HUES64 (cell line): ENCODE results near the gene CDKAL1.
"Not testable (repeated sequence)": the region's sequence is repeated elsewhere in the genome, so short reads cannot be mapped to it uniquely, and the experiment has no call there.

ENCODE experiments used
- H3K27ac ChIP-seq: 2 replicates; pipeline ENCODE4 v1.7.0; 2013; ENCODE audit warnings: low read depth, low read length, inconsistent platforms
- H3K27me3 ChIP-seq: 2 replicates; pipeline ENCODE4 v1.6.1; 2013; ENCODE audit warnings: mild to moderate bottlenecking, low read length; ENCODE audit not compliant: insufficient read depth
- H3K36me3 ChIP-seq: 2 replicates; pipeline ENCODE4 v1.6.1; 2013; ENCODE audit warnings: mild to moderate bottlenecking, low read length; ENCODE audit not compliant: insufficient read depth
- H3K4me1 ChIP-seq: 2 replicates; pipeline ENCODE4 v1.6.1; 2013; ENCODE audit warnings: mild to moderate bottlenecking, low read length, moderate library complexity; ENCODE audit not compliant: insufficient read depth
- H3K4me3 ChIP-seq: 2 replicates; pipeline ENCODE4 v1.5.1; 2013; ENCODE audit warnings: mild to moderate bottlenecking, low read length, moderate library complexity
- H3K9ac ChIP-seq: 2 replicates; pipeline ENCODE4 v1.6.1; 2013; ENCODE audit warnings: mild to moderate bottlenecking, low read depth, low read length
- H3K9me3 ChIP-seq: 2 replicates; pipeline ENCODE4 v1.6.1; 2013; ENCODE audit warnings: low read depth, low read length; ENCODE audit not compliant: insufficient read depth
- WGBS: fragments of 150-250, 120-280 bp; methylation state at CpG from one replicate; pipeline ENCODE4 v1.1.7; 2013; ENCODE audit warnings: missing lambda C conversion rate; 5-methylcytosine and 5-hydroxymethylcytosine counted together

The CDKAL1 gene

DNA sequence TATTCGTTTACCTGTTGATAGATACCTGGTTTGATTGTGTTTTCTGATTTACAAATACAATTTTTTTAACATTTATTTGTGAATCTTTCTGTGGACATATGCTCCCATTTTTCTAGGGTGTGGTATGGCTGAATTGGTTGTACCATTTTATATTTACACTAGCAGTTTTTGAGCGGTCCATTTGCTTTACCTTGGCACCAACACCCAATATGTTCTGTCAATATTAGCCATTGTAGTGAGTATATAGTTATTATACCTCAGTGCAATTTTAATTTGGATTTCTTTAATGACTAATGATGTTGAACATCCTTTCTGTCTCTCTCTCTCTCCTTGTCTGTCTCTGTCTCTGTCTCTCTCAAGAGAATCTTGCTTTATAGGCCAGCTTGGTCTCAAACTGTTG, 278.5 kb downstream of the CDKAL1 start:
- WGBS = 100% methylated on average over 1 of the region's 2 CpGs
- Histone ChIP-seq H3K4me3 (no peak overlapping the region), H3K9ac (no peak overlapping the region), H3K36me3 (no peaks in the 10 kb centered on the region; the same call in 1 of the 2 replicates), H3K9me3 (peaks cover 3% of the 10 kb centered on the region; the same call in 1 of the 2 replicates), H3K27me3 (no peaks in the 10 kb centered on the region), H3K27ac (no peak overlapping the region), H3K4me1 (peaks cover 43% of the 10 kb centered on the region)

DNA sequence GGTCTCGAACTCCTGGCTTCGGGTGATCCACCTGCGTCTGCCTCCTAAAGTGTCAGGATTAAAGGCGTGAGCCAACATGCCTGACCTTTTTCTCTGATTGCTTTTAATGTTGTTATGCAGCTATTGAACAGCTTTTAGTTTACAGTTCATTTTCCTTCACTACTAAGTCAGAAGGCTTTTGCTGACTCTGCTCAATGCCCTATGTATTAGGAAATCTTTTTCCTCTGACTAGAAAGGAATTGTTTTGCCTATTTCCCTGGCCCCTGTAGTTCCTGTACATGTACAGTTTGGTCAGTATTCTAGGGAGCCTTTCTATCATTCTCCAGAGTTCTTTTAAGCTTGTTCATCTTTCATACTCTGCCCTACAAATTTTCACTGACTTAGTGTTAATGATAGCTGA, 280.2 kb downstream of the CDKAL1 start:
- 95% methylated on average over 4 of the region's 4 CpGs for WGBS
- no peaks in the 10 kb centered on the region for H3K27me3 ChIP-seq
- no peaks in the 10 kb centered on the region; the same call in 1 of the 2 replicates for H3K36me3 ChIP-seq
- H3K4me3 ChIP-seq = no peak overlapping the region
- H3K9ac ChIP-seq = no peak overlapping the region
- peaks cover 36% of the 10 kb centered on the region for H3K4me1 ChIP-seq
- H3K27ac ChIP-seq = no peak overlapping the region
- peaks cover 3% of the 10 kb centered on the region; the same call in 1 of the 2 replicates for H3K9me3 ChIP-seq

DNA sequence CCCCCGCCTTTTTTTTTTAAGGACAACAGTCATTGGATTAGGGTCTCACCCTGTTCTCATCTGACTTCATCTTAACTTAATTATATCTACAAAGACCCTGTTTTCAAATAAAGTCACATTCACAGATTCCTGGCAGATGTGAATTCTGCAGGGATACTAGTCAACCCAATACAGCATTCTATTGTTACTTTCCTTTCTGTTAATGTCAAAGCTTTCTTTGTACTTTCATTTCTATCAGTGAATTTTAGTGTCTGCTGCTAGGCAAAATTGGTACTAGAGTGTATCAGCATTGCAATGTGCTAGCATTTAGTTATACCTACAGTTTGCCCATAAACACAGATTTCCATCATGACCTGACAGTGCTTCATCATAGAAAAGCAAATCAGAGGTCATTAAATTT, 281.9 kb downstream of the CDKAL1 start:
- Histone ChIP-seq H3K27me3 (no peaks in the 10 kb centered on the region), H3K9ac (no peak overlapping the region), H3K27ac (no peak overlapping the region), H3K4me3 (no peak overlapping the region), H3K36me3 (no peaks in the 10 kb centered on the region; the same call in 1 of the 2 replicates), H3K9me3 (peaks cover 3% of the 10 kb centered on the region; the same call in 1 of the 2 replicates), H3K4me1 (peaks cover 22% of the 10 kb centered on the region)
- 88% methylated on average over 1 of the region's 1 CpG for WGBS

DNA sequence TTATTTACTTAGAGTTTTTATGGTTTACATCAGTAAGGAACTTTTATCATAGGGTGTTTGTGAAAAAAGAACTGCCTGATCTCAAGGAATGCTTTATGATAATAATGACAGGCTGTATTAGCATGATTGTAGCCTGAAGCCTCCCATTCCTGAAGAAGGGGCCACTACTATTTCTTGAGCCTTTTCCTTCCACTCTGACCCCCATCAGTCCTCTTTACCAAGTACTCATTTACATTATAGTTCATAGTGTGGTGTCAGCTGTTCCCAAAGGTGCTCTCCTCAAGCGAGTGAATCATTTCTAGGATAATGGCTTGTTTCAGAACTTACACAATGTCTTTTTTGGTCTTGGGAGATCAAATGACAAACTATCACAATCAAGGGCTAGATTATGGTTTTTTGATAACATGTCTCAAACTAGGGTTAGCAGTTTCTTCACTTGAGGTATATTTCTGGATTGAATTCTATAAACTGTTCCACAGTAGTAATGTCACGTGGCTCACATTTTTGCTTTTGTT, 283.6 kb downstream of the CDKAL1 start:
- Histone ChIP-seq H3K27me3 (no peaks in the 10 kb centered on the region), H3K4me1 (peaks cover 10% of the 10 kb centered on the region), H3K4me3 (no peak overlapping the region), H3K9me3 (peaks cover 3% of the 10 kb centered on the region; the same call in 1 of the 2 replicates), H3K27ac (no peak overlapping the region), H3K36me3 (no peaks in the 10 kb centered on the region; the same call in 1 of the 2 replicates), H3K9ac (no peak overlapping the region)
- WGBS = 64% methylated on average over 1 of the region's 2 CpGs

DNA sequence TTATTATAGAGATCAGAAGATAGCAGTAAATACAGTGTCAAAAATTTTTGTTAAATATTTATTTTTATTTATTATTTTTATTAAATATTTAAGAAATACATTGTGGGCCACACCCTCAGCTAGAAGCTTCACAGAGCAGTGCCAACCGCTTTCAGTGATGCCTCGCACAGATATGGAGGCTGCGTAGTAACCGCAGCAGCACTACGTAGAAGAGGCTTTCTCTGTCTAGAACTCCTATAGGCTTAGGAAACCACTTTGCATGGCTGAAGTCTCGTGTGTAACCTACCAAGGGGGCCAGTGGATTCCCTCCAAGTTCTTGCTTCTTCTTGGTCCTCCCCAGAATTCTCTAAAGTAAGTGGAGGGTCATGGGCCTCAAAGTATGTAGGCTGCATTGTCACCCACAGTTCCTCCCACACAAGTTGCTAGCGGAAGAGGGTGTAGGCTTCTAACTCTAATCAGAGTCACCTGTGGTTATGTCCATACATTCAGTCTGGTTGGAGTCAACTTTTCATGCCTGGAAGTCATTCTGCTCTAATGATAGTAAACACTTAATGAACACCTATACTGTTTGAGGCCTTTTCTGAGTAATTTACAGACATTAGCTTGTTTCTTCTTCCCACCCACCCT, 285.6 kb downstream of the CDKAL1 start:
- Histone ChIP-seq H3K27me3 (no peaks in the 10 kb centered on the region), H3K4me3 (no peak overlapping the region), H3K36me3 (no peaks in the 10 kb centered on the region), H3K27ac (no peak overlapping the region), H3K9me3 (no peaks in the 10 kb centered on the region), H3K4me1 (peaks cover 10% of the 10 kb centered on the region), H3K9ac (no peak overlapping the region)
- 95% methylated on average over 7 of the region's 7 CpGs for WGBS

DNA sequence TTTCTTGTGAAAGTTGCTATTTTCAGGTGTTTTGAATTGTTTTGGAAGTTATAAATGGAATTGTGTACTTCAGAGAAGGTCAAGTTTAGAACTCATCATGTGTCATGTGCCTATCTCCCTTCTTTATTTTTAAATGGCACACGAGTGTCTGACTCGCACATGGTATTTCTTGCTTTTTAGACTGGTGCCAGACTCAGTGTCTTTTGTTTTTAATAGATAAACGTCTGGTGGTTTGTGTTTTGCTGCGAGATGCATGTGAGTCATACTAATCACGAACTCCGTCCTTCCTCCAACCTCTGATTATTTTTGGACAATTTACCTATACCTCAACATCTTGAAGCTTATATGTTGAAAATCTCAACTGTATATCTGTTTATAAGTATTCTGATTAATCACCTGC, 292.1 kb downstream of the CDKAL1 start:
- H3K27ac ChIP-seq = no peak overlapping the region
- no peak overlapping the region for H3K9ac ChIP-seq
- H3K27me3 ChIP-seq = no peaks in the 10 kb centered on the region
- no peaks in the 10 kb centered on the region for H3K4me1 ChIP-seq
- no peaks in the 10 kb centered on the region for H3K9me3 ChIP-seq
- WGBS = 88% methylated on average over 4 of the region's 6 CpGs
- H3K4me3 ChIP-seq = no peak overlapping the region
- no peaks in the 10 kb centered on the region for H3K36me3 ChIP-seq

DNA sequence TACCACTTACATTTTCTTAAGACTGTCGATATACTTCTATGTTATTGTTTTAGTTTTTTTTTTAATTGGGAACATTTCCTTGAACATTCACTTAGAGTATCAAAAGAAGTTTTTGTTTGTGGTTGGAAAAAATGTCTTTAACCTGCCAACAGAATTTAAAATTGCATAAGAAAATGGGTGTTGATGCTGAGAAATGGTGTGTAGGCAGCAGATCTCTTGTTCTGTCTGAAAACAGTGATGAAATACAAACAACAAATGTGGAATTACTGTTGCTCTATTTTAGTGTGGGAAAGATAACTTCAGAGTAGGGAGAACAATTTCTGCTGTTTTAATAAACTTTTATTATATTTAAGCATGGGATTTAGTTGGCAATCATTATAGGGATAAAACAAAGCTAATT, 293.5 kb downstream of the CDKAL1 start:
- H3K4me1 ChIP-seq = no peaks in the 10 kb centered on the region
- no CpG with 5 or more reads among the region's 1 CpG for WGBS
- no peaks in the 10 kb centered on the region for H3K36me3 ChIP-seq
- no peak overlapping the region for H3K27ac ChIP-seq
- H3K9me3 ChIP-seq = no peaks in the 10 kb centered on the region
- no peak overlapping the region for H3K9ac ChIP-seq
- no peaks in the 10 kb centered on the region for H3K27me3 ChIP-seq
- no peak overlapping the region for H3K4me3 ChIP-seq

DNA sequence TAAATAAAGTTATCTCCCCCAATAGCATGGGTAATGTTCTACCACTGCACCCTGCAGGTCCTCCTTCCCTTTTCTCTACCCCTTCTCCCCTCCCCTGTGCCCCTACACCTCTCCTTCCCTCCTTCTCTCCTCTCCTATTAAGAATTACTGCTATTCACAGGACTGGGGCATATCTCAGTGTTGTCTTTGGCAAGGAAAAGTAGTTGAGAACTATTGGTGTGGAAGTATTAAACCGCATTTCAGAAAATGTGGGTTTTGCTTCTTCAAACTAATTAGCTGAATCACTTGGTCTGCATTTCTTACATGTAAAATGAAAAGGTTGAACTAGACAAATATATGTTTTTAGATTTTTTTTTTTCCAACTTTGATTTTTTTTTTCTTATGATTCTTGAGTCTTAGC, 296.3 kb downstream of the CDKAL1 start:
- Histone ChIP-seq H3K4me1 (peaks cover 20% of the 10 kb centered on the region), H3K9ac (no peak overlapping the region), H3K27me3 (no peaks in the 10 kb centered on the region), H3K27ac (no peak overlapping the region), H3K9me3 (no peaks in the 10 kb centered on the region), H3K4me3 (no peak overlapping the region), H3K36me3 (no peaks in the 10 kb centered on the region)
- 94% methylated on average over 1 of the region's 1 CpG for WGBS

DNA sequence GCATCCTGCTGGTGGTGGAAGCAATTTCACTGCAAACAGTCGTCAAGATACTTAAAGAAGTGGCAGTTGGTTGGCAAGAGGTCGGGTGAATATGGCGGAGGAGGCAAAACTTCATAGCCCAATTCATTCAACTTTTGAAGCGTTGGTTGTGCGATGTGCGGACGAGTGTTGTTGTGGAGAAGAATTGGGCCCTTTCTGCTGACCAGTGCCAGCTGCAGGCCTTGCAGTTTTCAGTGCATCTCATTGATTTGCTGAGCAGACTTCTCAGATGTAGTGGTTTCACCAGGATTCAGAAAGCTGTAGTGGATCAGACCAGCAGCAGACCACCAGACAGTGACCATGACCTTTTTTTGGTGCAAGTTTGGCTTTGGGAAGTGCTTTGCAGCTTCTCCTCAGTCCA, 297.0 kb downstream of the CDKAL1 start:
- WGBS = 96% methylated on average over 7 of the region's 7 CpGs

DNA sequence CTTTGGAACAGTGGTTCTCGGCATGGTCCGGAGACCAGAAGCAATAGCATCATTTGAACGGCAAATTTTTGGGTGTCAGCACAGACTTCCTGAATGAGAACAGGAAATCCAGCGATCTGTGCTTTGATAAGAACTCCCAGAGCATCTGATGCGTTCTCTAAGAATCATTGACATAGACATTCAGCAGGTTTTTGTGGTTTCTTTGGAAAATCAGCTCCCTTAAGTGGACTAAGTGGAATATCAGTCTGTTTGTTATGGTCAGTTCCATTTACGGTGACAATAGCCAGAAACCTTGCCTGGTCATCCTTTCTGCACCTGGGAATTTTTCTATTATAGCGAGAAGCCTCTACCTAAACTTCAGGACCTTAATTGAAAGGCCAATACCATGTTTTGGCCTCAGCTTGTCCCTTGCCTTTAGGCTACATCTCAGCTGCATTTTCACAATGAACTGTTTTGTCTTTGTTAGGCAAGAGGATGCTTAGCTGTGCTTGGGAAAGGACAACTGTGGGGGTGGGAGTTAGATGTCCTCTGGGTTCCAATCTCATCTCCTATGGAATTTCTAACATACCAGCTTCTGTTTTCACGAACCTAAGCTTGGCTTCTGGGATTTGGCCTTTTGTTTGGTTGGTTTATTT, 299.7 kb downstream of the CDKAL1 start:
- peaks cover 20% of the 10 kb centered on the region for H3K4me1 ChIP-seq
- H3K27ac ChIP-seq = no peak overlapping the region
- no peak overlapping the region for H3K9ac ChIP-seq
- H3K9me3 ChIP-seq = no peaks in the 10 kb centered on the region
- 92% methylated on average over 7 of the region's 8 CpGs for WGBS
- H3K4me3 ChIP-seq = no peak overlapping the region
- no peaks in the 10 kb centered on the region for H3K27me3 ChIP-seq
- H3K36me3 ChIP-seq = no peaks in the 10 kb centered on the region

More for the DNA sequence above, 297.0 kb downstream of the CDKAL1 start:
- not testable (repeated sequence) for H3K36me3 ChIP-seq, H3K27me3 ChIP-seq, H3K9me3 ChIP-seq, H3K27ac ChIP-seq, H3K4me3 ChIP-seq, H3K9ac ChIP-seq
- H3K4me1 ChIP-seq = peaks cover 20% of the 10 kb centered on the region

DNA sequence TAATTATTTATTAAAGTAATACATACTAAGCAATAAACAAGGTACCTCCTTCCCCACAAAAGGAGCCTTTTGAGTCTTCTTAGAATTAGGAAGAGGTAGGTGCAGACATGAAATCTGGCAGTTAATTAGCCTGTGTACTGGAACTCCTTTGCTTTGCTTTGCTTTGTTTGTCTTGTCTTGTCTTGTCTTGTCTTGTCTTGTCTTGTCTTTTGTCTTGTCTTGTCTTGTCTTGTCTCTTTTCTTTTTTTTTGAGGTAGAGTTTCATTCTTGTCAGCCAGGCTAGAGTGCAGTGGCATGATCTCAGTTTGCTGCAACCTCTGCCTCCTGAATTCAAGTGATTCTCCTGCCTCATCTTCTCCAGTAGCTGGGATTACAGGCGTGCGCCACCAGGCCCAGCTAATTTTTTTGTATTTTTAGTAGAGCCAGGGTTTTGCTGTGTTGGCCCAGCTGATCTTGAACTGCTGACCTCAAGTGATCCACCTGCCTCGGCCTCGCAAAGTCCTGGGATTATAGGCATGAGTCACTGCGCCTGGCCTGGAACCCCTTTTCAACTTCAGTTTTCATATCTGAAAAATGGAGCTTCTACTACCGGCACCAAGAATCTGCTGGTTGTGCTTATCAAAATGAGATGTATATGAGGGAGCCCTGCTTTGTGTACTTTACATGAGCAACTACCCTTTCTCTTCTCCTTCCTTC, 301.2 kb downstream of the CDKAL1 start:
- Histone ChIP-seq H3K27ac (no peak overlapping the region), H3K9me3 (no peaks in the 10 kb centered on the region), H3K36me3 (no peaks in the 10 kb centered on the region), H3K4me3 (no peak overlapping the region), H3K9ac (no peak overlapping the region), H3K4me1 (peaks cover 24% of the 10 kb centered on the region), H3K27me3 (no peaks in the 10 kb centered on the region)
- WGBS = 98% methylated on average over 6 of the region's 6 CpGs
